ENCODE measurements around the gene ABCC11.

ABCC11 gene

DNA sequence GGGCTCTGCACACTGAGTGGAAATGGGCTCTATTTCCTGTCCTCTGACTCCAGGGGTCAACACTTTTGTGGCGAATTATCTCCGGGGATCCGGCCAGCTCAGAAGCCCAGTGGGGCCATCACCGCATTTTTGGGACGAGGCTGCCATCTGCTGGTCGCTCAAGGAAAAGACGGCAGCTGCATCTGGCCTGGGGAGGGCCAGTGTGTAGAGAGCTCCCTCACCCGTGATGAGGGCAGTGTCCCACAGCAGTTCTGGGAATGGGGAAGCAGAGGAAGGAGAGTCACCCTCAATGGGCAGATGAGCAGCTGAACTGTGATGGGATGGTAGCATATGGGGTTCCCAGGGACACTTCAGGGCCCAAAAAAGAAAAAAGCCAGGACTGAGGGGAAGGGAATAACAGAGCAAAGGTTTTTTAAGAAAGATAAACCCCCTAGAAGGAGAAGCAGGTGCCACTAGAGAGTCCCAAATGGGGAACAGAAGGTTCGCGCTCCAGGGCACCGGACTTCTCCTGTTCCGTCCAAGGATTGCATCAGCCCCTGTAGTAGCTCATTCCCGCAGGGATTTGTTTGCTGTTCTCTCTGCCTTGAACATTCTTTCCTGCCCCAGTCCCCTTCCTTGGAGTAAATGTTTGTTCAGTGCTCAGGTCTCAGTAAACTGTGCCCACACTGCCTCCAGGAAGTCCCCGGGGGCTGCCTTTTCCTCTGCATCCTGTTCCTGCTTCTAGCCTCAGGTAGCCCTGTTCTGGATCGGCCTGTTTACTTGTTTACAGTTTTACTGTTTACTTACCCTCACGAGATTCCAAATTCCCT is 82.2 kb downstream of the ABCC11 start:
- DNase-seq = peak in 53 of 56 donors; percentile 8 to 80 (median 45)

DNA sequence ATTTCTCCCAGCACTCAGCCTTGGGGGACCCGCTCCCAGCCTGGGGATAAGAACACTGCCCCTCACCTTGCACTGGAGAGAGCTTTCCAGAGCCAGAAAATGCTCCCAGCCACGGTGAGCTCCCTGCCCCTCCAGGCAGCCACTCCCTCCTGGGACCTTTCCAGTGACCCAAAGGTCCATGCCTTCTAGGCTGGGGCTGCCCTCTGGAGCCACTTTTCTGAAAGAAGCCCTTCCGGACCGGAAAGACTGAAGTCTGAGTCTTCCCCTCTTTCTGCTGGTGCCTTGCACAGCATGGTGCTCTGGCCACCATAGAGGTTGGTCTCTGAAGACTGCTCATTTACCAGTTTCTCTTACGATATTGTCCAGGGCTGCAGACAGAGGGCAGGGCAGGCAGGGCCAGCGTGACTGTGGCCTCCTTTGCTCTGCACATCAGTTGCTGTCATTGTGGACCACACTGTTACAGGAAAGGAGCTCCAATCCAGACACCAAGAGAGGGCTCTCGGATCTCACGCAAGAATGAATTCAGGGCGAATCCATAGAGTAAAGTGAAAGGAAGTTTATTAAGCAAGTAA is 84.4 kb downstream of the ABCC11 start:
- DNase-seq = no peak

GRCh38 chr16:48161906-48162305 is 85.4 kb downstream of the ABCC11 start:
- DNase-seq = no peak

DNA sequence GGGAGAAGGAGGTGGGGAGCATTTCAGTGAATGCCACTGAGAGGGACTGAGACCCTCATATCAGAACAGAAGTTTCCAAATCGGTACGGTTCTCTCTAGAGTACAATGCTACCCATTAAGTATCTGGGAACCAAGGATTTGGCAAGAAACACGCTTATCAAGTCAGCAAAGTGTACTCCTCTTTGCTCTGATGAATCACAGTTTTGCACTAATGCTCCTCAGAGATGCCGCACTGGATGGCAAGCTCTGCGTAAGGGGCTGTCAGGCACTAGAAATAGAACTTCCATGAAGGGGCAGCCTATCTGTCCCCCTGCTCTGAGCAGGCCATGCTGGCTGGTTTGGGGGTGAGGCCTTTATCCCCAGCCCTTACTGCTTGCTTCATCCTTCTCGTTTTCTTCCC is 86.8 kb downstream of the ABCC11 start:
- no peak for DNase-seq

GRCh38 chr16:48158296-48158695 is 89.0 kb downstream of the ABCC11 start:
- DNase-seq = no peak

GRCh38 chr16:48157794-48158193 is 89.5 kb downstream of the ABCC11 start:
- no peak for DNase-seq

GRCh38 chr16:48157302-48157701 is 90.0 kb downstream of the ABCC11 start:
- DNase-seq = no peak

DNA sequence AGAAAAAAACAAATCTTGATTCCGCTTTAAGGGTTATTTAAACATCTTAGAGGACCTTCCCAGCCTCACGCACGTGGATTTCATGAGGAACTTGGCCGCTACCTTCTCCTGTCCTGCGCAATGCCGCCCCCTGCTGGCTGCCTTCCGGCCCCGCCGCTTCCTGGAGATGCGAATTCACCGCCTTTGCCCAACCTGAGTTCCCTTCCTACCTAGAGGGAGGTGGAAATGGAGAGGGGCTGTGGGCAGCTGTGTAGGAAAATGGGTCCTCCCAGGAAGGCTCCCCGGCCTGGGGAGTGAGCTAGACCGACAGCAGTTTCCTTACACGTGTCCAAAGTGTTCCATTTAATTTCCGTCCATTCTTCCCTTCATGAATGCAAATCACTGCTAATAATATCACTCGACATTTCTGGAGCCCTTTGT is 90.5 kb downstream of the ABCC11 start:
- peak in 55 of 56 donors; percentile 7 to 86 (median 55) for DNase-seq

GRCh38 chr16:48155926-48156789 is 91.2 kb downstream of the ABCC11 start, which contains the start of gene ABCC12:
ABCC12 (minus strand) TSS chr16:48155993; CDS start chr16:48146424, 9,569 bp downstream.
- DNase-seq = no peak

GRCh38 chr16:48153774-48154173 is 93.6 kb downstream of the ABCC11 start:
- no peak for DNase-seq

- no peak for DNase-seq
Observed at GRCh38 chr16:48152226-48152625, 95.1 kb downstream of the ABCC11 start.

DNA sequence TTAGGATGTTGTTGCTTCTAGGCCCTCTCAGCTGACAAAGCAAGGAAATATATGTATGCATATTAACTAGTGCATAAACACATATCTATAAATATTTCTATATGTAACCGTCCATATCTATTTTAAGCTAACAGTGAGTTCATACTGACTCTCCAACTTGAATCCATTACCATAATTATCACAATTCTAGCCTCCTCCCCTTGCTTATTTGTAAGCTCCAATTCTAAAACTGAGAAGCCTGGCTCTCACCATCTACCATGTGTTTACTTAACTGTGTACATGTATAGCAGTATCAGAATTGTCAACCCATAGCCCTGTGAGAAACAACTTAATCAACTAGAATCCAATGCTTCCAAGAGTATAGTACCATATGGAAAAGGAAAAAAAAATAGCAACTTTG is 96.6 kb downstream of the ABCC11 start:
- no peak for DNase-seq

- no peak for DNase-seq
Observed at GRCh38 chr16:48146710-48147109, 100.6 kb downstream of the ABCC11 start.

DNA sequence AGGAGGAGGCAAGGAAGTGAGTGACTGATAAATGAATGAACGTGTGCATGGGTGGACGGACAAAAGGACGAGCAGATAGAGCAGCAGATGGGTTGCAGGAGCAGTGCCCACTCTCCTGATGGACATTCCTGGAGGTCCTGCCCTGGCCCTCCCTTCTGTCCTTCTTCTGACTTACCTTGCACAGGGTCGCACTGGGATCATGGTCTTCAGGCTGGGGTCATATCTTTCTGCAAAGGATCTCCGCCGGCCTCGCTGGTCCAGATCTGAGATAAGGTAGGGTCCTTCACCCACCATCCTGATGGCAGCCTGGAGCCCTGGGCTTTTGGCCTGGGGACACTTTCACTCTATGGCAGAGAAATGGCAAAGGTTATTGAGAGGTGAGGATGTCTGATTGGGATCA is 101.2 kb downstream of the ABCC11 start:
- DNase-seq = no peak

DNA sequence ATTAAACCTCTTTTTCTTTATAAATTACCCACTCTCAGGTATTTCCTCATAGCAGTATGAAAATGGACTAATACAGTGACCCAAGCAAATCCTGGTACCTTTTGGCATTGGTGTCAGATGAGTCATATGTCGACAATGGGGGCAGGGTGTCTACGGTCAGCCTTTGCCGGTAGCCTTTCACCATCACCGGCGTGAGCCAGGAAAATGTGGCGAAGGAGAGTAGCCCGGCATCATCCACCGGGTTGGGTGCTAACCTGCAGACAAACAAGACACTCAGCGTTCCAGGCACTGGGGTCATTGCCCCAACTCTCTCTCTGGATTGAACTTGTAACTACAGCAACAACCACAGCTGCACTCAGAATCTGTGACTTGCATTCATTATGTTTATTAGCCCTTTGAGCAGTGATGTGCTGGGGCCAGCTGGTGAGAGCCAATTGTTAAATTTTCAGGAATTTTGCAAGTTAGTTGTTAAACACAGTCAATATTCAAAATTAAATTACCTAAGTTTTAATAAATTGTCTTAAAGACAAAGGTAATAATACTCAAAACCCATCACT is 103.4 kb downstream of the ABCC11 start:
- peak in 1 of 56 donors; percentile 6 for DNase-seq

DNA sequence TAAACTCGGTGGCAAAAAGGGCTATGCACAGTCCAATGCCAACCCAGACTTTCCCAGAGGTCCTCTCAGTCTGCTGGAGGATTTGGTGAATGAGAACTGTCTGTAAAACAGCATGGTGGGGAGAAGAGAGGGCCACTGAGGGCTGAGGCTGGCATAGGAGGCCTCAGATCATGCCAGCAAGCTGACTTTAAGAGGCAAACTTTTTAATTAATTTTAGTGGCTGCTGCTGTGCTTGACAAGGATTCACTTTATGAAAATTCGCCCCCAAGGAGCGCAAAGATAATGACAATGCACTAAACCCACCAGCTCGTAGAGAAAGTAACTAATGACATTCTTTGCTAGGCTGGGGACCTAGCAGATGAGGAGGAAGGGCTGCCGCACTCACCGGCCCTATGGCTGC is 106.5 kb downstream of the ABCC11 start:
- no peak for DNase-seq

DNA sequence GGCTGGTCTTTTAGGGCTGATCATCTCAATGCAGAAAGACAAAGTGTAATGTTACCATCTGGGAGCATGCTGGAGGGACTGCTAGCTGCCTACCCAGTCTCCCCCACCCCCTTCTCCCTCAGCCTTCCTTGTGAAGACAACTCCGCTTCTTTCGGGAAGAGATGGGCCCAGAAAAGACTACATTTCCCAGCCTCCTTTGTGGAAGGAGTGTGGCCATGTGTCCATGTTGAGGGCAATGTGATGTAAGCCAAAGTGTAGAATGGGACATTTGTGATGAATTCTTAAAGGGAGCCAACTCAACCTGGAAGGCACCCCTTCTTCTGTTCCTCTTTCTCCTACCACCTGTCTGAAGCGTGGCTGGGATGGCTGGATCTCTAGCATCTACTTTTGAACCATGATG is 107.8 kb downstream of the ABCC11 start:
- no peak for DNase-seq

- no peak for DNase-seq
Observed at GRCh38 chr16:48138543-48138942, 108.8 kb downstream of the ABCC11 start.

GRCh38 chr16:48137822-48138221 is 109.5 kb downstream of the ABCC11 start:
- DNase-seq = no peak

DNA sequence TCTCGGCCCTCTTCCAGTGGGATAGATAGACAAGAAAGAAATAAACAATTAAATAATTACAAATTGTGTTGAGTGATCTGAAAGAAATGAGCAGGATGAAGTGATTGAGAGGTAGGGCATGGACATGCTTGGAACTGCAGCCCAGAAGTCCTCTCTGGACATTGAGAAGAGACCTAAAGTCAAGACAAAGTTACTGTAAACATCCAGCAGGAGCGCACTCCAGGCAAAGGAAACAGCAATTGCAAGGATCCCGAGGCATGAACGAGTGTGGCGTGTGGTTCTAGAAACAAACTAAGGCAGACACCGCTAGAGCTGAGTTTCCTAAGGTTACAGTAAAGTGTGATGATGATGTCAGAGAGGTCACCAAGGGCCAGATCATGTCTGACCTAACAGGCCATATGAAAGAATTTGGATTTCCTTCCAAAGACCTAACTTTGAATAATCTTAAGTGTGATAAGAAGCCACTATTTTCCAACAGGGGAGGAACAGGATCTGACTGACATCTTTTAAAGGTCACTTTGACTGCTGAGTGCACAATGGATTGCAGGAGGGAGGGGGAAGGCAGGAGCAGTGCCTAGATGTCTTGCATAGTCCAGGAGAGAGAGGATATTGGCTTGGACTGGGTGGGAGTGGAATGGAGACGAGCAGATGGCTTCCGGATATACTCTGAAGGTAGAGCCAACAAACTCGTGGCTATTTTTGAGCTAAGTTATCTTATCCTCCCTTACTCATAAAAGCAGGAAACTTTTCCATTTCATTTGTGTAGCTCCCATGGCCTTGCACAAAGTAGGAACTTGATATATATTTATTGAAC is 110.6 kb downstream of the ABCC11 start:
- no peak for DNase-seq

All from amygdala (tissue), 56 donors.